Fibroblast of mammary gland (primary cell): ENCODE measurements around the gene GALNT14.

Experiments used
- DNase-seq: peaks from one replicate; pipeline ENCODE4 v3.0.0-alpha.2; 2010; ENCODE audit warnings: low read depth
- H3K4me3 ChIP-seq: 2 replicates; pipeline ENCODE4 v1.5.1; 2011; ENCODE audit warnings: low read depth, mild to moderate bottlenecking, low read length, moderate library complexity; ENCODE audit not compliant: control insufficient read depth
- TF ChIP-seq, protein P1 (sequence below): conservative IDR thresholded peaks from 2 replicates; pipeline ENCODE4 v1.5.1; 2011; ENCODE audit warnings: low read depth, low read length, inconsistent platforms; ENCODE audit not compliant: control insufficient read depth, insufficient read depth

Gene GALNT14

DNA sequence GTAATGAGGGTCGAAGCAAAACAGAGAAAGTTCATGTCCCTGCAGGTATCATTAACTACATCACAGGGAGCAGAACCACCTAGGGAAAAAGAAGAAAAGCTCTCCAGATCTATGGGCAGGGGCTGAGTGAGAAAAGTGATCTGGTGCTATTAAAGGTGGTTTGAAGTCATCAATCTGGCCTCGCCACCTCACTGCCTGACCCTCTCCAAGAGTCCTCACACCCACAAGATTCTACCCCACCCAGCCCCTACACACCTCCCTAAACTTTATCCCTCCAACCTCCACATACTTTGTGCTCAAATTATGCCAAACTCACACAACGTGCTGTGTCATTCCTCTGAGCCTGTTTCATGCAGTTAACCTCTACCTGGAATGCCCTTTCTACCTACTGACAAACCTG lies 2.2 kb downstream of the GALNT14 start:
- H3K4me3 ChIP-seq, result no peak overlapping the region
- TF ChIP-seq, protein P1, sequence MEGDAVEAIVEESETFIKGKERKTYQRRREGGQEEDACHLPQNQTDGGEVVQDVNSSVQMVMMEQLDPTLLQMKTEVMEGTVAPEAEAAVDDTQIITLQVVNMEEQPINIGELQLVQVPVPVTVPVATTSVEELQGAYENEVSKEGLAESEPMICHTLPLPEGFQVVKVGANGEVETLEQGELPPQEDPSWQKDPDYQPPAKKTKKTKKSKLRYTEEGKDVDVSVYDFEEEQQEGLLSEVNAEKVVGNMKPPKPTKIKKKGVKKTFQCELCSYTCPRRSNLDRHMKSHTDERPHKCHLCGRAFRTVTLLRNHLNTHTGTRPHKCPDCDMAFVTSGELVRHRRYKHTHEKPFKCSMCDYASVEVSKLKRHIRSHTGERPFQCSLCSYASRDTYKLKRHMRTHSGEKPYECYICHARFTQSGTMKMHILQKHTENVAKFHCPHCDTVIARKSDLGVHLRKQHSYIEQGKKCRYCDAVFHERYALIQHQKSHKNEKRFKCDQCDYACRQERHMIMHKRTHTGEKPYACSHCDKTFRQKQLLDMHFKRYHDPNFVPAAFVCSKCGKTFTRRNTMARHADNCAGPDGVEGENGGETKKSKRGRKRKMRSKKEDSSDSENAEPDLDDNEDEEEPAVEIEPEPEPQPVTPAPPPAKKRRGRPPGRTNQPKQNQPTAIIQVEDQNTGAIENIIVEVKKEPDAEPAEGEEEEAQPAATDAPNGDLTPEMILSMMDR, result no peak
- no peak for DNase-seq

DNA sequence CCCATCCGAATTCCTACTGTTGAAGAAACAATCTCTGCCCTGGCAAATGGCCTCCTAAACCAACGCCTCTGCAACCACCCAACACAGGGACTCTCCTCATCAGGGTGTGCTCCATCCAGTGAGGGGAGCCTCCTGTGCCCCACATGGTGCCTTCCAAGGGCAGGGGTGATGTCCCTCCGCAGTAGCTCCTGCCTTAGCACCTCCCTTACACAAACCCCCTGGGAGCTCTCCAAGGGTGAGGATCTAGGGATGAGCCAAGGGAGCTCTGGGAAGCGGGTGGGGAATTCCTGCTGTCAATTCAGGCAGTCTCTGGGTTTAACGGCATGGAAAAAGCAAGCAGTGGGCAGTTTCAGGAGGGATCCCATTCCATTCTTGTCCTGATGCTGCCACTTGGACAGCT lies 3.8 kb downstream of the GALNT14 start:
- TF ChIP-seq, protein P1, result no peak
- H3K4me3 ChIP-seq, result no peak overlapping the region

DNA sequence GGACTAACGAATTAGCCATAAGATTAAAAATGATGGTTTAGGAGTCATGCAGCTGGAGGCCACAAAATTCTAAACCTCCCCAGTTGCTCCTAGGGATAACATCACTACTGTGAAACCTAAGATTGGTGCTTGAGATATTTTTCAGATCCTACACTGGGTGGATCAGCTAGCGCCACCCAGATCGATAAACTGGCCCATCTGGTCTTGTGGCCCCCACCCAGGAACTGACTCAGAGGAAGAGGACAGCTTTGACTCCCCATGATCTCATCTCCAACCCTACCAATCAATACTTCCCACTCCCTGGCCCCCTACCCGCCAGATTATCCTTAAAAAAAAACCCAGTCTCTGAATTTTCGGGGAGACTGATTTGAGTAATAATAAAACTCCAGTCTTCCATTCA lies 5.5 kb downstream of the GALNT14 start:
- TF ChIP-seq, protein P1, result no peak
- DNase-seq, result no peak
- H3K4me3 ChIP-seq, result no peak overlapping the region

More for the DNA sequence above, 3.8 kb downstream of the GALNT14 start:
- no peak for DNase-seq

DNA sequence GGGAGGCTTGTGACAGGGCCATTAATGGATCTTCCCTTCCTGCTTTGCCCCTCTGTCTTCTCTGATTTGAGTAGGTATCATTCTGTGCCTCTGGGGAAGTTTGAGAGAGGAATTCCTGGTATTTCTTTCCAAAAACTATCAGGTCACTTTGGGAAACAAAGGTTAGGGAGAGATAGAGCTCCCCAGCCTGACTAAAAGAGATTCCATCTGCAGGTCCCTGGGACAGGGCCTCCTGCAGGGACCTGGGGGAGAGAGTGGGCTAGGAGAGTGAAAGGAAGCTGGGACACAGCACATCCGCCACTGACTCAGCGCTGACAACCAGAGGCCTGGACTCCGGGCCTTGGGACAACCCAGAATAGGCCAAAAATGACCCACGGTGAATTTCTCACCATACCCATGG lies 6.4 kb downstream of the GALNT14 start:
- TF ChIP-seq, protein P1, result no peak
- H3K4me3 ChIP-seq, result no peak overlapping the region
- DNase-seq, result no peak

DNA sequence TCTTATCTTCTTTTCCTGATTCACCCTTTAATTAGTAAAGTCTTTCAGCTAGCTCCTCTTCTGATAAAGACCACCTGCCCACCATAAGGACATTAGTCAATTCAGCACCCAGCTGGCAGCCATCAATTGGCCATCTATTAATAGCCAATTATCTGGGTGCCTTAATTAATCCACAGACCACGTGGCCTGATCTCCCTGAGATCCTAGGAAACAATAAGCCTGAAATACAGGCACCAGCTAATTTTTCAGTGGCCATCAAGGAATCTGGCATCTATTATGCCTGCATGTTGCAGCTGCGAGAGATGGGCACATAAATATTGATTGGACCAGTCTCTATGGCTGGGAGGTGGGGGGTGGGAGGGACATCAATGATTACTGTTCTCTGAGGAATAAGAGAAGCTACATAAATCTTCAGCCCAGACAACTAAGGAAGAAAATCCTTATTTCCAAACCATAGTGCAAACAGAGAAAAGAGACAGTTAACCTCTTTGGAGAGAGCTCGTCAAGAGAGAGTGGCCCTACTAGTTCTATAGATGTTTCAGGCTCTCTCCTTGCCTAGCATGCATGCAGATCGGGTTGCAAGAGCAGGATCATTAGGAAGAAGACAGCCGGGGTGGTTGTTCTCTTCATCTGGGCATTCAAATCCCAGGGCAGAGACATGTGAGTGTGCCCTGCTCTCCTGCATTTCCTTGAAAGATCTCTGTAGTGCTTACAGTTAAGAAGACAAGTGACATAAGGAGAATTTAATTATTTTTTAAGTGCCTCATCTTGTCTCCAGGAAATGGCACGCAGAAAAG lies 8.7 kb downstream of the GALNT14 start:
- DNase-seq, result no peak
- H3K4me3 ChIP-seq, result no peak overlapping the region
- TF ChIP-seq, protein P1, result no peak

DNA sequence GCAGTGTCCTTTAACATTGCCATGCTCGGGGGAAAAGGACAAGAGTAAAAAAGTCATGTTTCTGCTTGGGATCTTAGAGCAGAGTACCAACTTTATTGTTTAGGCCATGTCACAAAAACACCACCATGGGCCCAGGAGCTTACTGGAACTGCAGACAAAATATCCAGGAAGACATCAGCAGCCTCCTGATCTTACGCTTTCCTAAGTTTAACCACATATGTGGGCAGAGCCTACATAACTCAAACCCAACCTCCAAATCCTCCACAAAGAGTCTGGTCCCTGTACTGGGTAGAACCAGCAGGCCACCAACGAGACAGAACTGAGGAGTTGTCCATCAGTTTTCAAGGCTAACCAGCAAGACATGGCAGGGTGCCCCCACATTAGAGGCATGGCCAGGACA lies 10.3 kb downstream of the GALNT14 start:
- TF ChIP-seq, protein P1, result no peak
- no peak for DNase-seq
- no peak overlapping the region for H3K4me3 ChIP-seq
